Activated CD8-positive, alpha-beta T cell treated with anti-CD3 and anti-CD28 coated beads for 36 hours (primary cell): ENCODE data around the gene FRYL. TPM values are rescaled to one million over a fixed set of nuclear protein-coding genes. Genes with fewer than 3 reads are reported as not detected.
"Not testable (repeated sequence)": the region's sequence is repeated elsewhere in the genome, so short reads cannot be mapped to it uniquely, and the experiment has no call there.

Source experiments
- ATAC-seq: fragments of 200-7000 bp; cut with Tn5 transposase; one replicate; pipeline ENCODE4 v1.10.0; 2021; ENCODE audit warnings: mild to moderate bottlenecking, moderate library complexity
- CTCF ChIA-PET: fragments of 350-600 bp; sonication (Branson Sonifier 250); formaldehyde crosslinking; loops from one replicate; lab custom pipeline; 2021; ENCODE audit warnings: antibody characterized with exemption; lab: Charles Lee
- POLR2A ChIA-PET: fragments of 350-600 bp; sonication (Branson Sonifier 250); formaldehyde crosslinking; loops from one replicate; lab custom pipeline; 2021; ENCODE audit warnings: antibody characterized with exemption; lab: Charles Lee
- DNase-seq: peaks from one replicate; pipeline ENCODE4 v3.0.0-alpha.2; 2020
- H3K27ac Mint-ChIP-seq: one replicate; pipeline ENCODE4 v1.8.0; 2021; ENCODE audit warnings: mild to moderate bottlenecking, mixed read lengths
- H3K27me3 Mint-ChIP-seq: one replicate; pipeline ENCODE4 v1.8.0; 2021; ENCODE audit warnings: mixed read lengths
- H3K36me3 Mint-ChIP-seq: one replicate; pipeline ENCODE4 v1.8.0; 2021; ENCODE audit warnings: low read depth, mixed read lengths
- H3K4me1 Mint-ChIP-seq: one replicate; pipeline ENCODE4 v1.8.0; 2021; ENCODE audit warnings: low read depth, mixed read lengths
- H3K4me3 Mint-ChIP-seq: one replicate; pipeline ENCODE4 v1.8.0; 2021; ENCODE audit warnings: mild to moderate bottlenecking, moderate library complexity, mixed read lengths
- H3K9me3 Mint-ChIP-seq: one replicate; pipeline ENCODE4 v1.8.0; 2021; ENCODE audit warnings: mixed read lengths
- intact Hi-C: fragments of 100-400 bp; cut with micrococcal nuclease; formaldehyde crosslinking; loops from one replicate; pipeline ENCODE4 v1.10.0; 2022
- total RNA-seq, 2 experiments: library from RNA; stranded (reverse); gene quantifications; one replicate each; pipeline ENCODE4 v1.2.3, GENCODE V29; 2021
- TF ChIP-seq, protein P1 (sequence below): fragments of 200-600 bp; IDR thresholded peaks from one replicate; pipeline ENCODE4 v1.8.0; 2022; ENCODE audit warnings: antibody characterized with exemption, mild to moderate bottlenecking

Gene FRYL
- total RNA-seq, 2 experiments from 2014 or later, result 66.6 to 73.2 TPM

DNA sequence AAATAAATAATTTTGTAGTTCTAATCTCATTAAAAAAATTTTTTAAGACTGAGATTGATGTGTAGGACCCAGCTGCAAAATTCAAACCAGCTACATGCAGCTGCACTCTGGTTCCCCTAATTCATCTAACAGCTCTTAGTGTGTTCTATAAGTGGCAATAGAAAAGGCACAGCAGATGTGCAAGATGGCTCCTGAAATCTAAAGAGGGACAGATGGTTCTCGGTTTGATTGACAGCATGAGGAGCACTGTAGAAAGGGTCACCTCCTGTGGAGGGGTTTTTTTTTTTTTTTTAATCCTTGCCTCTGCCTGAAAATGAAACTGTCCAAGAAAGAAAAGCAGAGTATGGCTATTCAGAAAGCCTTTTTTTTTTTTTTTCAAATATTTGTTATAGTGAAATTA is 33.9 kb upstream of the FRYL start:
- Mint-ChIP-seq H3K4me1 (peaks cover 7% of the 10 kb centered on the region), H3K9me3 (no peaks in the 10 kb centered on the region), H3K27ac (no peak overlapping the region), H3K4me3 (no peak overlapping the region), H3K36me3 (no peaks in the 10 kb centered on the region), H3K27me3 (peaks cover 3% of the 10 kb centered on the region)
- ChIA-PET CTCF (no interaction called here), POLR2A (interaction anchor here (1.2 kb wide), 1 partner anchor 30 kb away, joined by 4 read pairs; no protein-coding TSS in a partner anchor)
- TF ChIP-seq, protein P1, sequence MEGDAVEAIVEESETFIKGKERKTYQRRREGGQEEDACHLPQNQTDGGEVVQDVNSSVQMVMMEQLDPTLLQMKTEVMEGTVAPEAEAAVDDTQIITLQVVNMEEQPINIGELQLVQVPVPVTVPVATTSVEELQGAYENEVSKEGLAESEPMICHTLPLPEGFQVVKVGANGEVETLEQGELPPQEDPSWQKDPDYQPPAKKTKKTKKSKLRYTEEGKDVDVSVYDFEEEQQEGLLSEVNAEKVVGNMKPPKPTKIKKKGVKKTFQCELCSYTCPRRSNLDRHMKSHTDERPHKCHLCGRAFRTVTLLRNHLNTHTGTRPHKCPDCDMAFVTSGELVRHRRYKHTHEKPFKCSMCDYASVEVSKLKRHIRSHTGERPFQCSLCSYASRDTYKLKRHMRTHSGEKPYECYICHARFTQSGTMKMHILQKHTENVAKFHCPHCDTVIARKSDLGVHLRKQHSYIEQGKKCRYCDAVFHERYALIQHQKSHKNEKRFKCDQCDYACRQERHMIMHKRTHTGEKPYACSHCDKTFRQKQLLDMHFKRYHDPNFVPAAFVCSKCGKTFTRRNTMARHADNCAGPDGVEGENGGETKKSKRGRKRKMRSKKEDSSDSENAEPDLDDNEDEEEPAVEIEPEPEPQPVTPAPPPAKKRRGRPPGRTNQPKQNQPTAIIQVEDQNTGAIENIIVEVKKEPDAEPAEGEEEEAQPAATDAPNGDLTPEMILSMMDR, result no peak
- DNase-seq (no peak), ATAC-seq (no peak)
- intact Hi-C loops, result no loop called here

GRCh38 chr4:48812866-48813265 is 32.8 kb upstream of the FRYL start:
- DNase-seq (no peak), ATAC-seq (no peak)
- peaks cover 3% of the 10 kb centered on the region for H3K27me3 Mint-ChIP-seq
- H3K4me3 Mint-ChIP-seq, result no peak overlapping the region
- intact Hi-C loops, result no loop called here
- CTCF ChIA-PET, result no interaction called here
- peaks cover 7% of the 10 kb centered on the region for H3K4me1 Mint-ChIP-seq
- no peaks in the 10 kb centered on the region for H3K9me3 Mint-ChIP-seq
- POLR2A ChIA-PET, result no interaction called here
- H3K27ac Mint-ChIP-seq, result no peak overlapping the region
- TF ChIP-seq, protein P1, result no peak
- no peaks in the 10 kb centered on the region for H3K36me3 Mint-ChIP-seq

GRCh38 chr4:48804584-48805301 is 24.7 kb upstream of the FRYL start:
- Mint-ChIP-seq H3K27me3 (no peaks in the 10 kb centered on the region), H3K4me1 (peaks cover 2% of the 10 kb centered on the region), H3K36me3 (no peaks in the 10 kb centered on the region), H3K27ac (no peak overlapping the region), H3K9me3 (no peaks in the 10 kb centered on the region), H3K4me3 (no peak overlapping the region)
- DNase-seq, result no peak
- TF ChIP-seq, protein P1, result no peak
- CTCF ChIA-PET, result interaction anchor here (0.8 kb wide), 1 partner anchor 244 kb away, joined by 3 read pairs; no protein-coding TSS in a partner anchor
- ATAC-seq, result no peak
- intact Hi-C loops, result no loop called here
- POLR2A ChIA-PET, result no interaction called here

DNA sequence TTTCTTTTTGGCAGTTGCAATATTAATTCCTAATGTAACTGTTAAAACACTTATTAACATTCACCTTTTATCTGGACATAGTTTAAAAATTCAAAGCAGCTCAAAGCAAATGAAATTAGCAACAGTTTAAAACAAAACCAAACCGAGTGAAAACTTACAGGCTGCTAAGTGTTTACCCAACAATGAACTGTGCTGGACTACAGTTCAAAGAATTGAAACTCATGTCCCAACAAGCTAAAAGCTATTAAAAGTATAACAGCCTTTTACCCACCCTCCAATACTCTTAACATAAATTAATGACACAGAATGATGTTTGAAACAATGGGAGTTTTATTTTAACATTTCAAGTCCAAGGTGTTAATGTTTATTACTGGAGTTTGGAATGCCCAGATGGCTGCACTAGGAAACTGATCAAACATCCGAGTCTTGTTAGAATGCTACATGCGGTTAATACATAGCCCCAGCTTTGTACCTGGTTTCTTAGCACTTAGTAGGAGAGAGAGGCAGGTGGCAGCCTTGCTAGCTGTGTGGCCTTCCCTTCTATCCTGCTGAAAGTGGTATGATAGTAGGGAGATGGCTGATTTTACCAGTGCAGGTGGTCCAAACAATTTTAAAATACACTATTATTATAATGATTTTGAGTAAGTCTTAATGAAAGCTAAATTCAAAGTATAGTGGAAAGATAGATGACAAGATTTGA is 21.1 kb upstream of the FRYL start:
- CTCF ChIA-PET, result interaction anchor here (1.7 kb wide), 1 partner anchor 222 kb away, joined by 3 read pairs; no protein-coding TSS in a partner anchor

DNA sequence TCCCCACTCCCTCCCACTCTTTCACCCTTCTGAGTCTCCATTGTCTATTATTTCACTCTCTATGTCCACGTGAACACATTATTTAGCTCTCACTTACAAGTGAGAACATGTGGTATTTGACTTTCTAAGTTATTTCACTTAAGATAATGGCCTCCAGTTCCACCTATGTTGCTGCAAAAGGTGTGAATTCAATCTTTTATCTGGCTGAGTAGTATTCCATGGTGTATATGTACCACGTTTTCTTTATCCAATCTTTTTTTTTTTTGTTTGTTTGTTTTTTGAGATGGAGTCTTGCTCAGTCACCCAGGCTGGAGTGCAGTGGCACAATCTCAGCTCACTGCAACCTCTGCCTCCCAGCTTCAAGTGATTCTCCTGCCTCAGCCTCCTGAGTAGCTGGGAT is 20.1 kb upstream of the FRYL start:
- H3K4me3 Mint-ChIP-seq, H3K4me1 Mint-ChIP-seq, intact Hi-C loops, DNase-seq, H3K27me3 Mint-ChIP-seq, ATAC-seq, H3K9me3 Mint-ChIP-seq, H3K27ac Mint-ChIP-seq, H3K36me3 Mint-ChIP-seq: not testable (repeated sequence)
- POLR2A ChIA-PET, result interaction anchor here (0.7 kb wide), 1 partner anchor 147 kb away, joined by 4 read pairs; no protein-coding TSS in a partner anchor
- CTCF ChIA-PET, result interaction anchor here (1.7 kb wide), 1 partner anchor 221 kb away, joined by 3 read pairs; no protein-coding TSS in a partner anchor

More for the DNA sequence above, 21.1 kb upstream of the FRYL start:
- Mint-ChIP-seq H3K4me3 (no peak overlapping the region), H3K36me3 (no peaks in the 10 kb centered on the region), H3K9me3 (no peaks in the 10 kb centered on the region), H3K27ac (no peak overlapping the region), H3K4me1 (peaks cover 2% of the 10 kb centered on the region), H3K27me3 (peaks cover 2% of the 10 kb centered on the region)
- DNase-seq, result no peak
- ATAC-seq, result no peak
- intact Hi-C loops, result no loop called here
- POLR2A ChIA-PET, result no interaction called here
- TF ChIP-seq, protein P1, result no peak
